A673 (cell line): ENCODE data around the gene TEC.

ENCODE experiments used
- EZH2 ChIP-seq: fragments of 200-600 bp; sonication (generic); IDR thresholded peaks from 2 replicates; pipeline ENCODE4 v1.6.1; 2017; ENCODE audit warnings: borderline replicate concordance, low read depth, mild to moderate bottlenecking, mixed read lengths, antibody characterized with exemption, low read length; ENCODE audit not compliant: poor library complexity, severe bottlenecking
- TF ChIP-seq, protein P1 (sequence below): fragments of 300-800, 200-600 bp; sonication (generic); conservative IDR thresholded peaks from 2 replicates; pipeline ENCODE4 v1.5.1; 2017; ENCODE audit warnings: low read depth, mild to moderate bottlenecking, antibody characterized with exemption, low read length, moderate library complexity, mixed read lengths

DNA sequence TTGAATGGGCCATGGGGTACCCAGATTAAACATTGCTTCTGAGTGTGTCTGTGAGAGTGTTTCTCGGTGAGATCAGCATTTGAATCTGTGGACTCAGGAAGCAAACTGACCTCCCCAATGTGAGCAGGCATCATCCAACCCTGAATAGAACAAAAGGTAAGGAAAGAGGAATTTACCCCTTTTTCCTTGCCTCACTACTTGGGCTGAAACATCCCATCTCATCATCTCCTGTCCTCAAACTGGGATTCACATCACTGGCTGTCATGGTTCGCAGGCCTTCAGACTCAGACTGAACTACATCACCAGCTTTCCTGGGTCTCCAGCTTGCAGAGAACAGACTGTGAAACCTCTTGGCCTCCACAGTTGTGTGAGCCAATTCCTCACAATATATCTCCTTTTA lies 47.1 kb downstream of the TEC start:
- TF ChIP-seq, protein P1, sequence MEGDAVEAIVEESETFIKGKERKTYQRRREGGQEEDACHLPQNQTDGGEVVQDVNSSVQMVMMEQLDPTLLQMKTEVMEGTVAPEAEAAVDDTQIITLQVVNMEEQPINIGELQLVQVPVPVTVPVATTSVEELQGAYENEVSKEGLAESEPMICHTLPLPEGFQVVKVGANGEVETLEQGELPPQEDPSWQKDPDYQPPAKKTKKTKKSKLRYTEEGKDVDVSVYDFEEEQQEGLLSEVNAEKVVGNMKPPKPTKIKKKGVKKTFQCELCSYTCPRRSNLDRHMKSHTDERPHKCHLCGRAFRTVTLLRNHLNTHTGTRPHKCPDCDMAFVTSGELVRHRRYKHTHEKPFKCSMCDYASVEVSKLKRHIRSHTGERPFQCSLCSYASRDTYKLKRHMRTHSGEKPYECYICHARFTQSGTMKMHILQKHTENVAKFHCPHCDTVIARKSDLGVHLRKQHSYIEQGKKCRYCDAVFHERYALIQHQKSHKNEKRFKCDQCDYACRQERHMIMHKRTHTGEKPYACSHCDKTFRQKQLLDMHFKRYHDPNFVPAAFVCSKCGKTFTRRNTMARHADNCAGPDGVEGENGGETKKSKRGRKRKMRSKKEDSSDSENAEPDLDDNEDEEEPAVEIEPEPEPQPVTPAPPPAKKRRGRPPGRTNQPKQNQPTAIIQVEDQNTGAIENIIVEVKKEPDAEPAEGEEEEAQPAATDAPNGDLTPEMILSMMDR: no peak
- TF ChIP-seq EZH2: no peak
